Muscle layer of colon (tissue), 2 donors: ENCODE results near the gene C1orf174.

Experiments used
- H3K27ac ChIP-seq: one replicate; pipeline ENCODE4 v1.7.0; 2013; ENCODE audit warnings: low read depth, mild to moderate bottlenecking, low read length, moderate library complexity
- H3K27me3 ChIP-seq, 2 donors: one replicate each; pipeline ENCODE4 v1.7.0; 2013; ENCODE audit warnings: low read length in 2 of 2, mild to moderate bottlenecking in 2 of 2; ENCODE audit not compliant: insufficient read depth in 2 of 2, control insufficient read depth in 1 of 2
- H3K36me3 ChIP-seq: one replicate; pipeline ENCODE4 v1.7.0; 2013; ENCODE audit warnings: mild to moderate bottlenecking, low read length; ENCODE audit not compliant: insufficient read depth
- H3K4me1 ChIP-seq: one replicate; pipeline ENCODE4 v1.7.0; 2013; ENCODE audit warnings: mild to moderate bottlenecking, low read length; ENCODE audit not compliant: insufficient read depth
- H3K4me3 ChIP-seq, 2 donors: one replicate each; pipeline ENCODE4 v1.7.0; 2013; ENCODE audit warnings: low read length in 2 of 2, low read depth in 1 of 2, mild to moderate bottlenecking in 1 of 2, moderate library complexity in 1 of 2
- H3K9ac ChIP-seq: one replicate; pipeline ENCODE4 v1.7.0; 2013; ENCODE audit warnings: low read length
- H3K9me3 ChIP-seq: one replicate; pipeline ENCODE4 v1.7.0; 2013; ENCODE audit warnings: mild to moderate bottlenecking, low read length
- donor health status: abdominal sarcoma.
- donor health status: Adenocarcinoma of cecum.

The C1orf174 gene

GRCh38 chr1:3914331-3914851 is 14.3 kb upstream of the C1orf174 start:
- Histone ChIP-seq H3K4me3 (no peak overlapping the region), H3K9ac (no peak overlapping the region), H3K4me1 (no peaks in the 10 kb centered on the region), H3K27me3 (peaks cover 0 to 20% of the 10 kb centered on the region in 2 donors), H3K36me3 (no peaks in the 10 kb centered on the region), H3K9me3 (no peaks in the 10 kb centered on the region), H3K27ac (no peak overlapping the region)

- Histone ChIP-seq H3K27ac (no peak overlapping the region), H3K4me1 (no peaks in the 10 kb centered on the region), H3K36me3 (no peaks in the 10 kb centered on the region), H3K9me3 (no peaks in the 10 kb centered on the region), H3K4me3 (no peak overlapping the region), H3K27me3 (peaks cover 0 to 20% of the 10 kb centered on the region in 2 donors), H3K9ac (no peak overlapping the region)
Measured at GRCh38 chr1:3912809-3913685, 13.0 kb upstream of the C1orf174 start.

GRCh38 chr1:3911981-3912808 is 12.1 kb upstream of the C1orf174 start:
- H3K27me3 ChIP-seq: peaks cover 0 to 20% of the 10 kb centered on the region in 2 donors
- H3K9me3 ChIP-seq: no peaks in the 10 kb centered on the region
- H3K4me1 ChIP-seq: no peaks in the 10 kb centered on the region
- H3K27ac ChIP-seq: no peak overlapping the region
- H3K9ac ChIP-seq: no peak overlapping the region
- no peak overlapping the region for H3K4me3 ChIP-seq
- no peaks in the 10 kb centered on the region for H3K36me3 ChIP-seq

- Histone ChIP-seq H3K36me3 (no peaks in the 10 kb centered on the region), H3K27ac (no peak overlapping the region), H3K27me3 (peaks cover 0 to 20% of the 10 kb centered on the region in 2 donors), H3K4me1 (no peaks in the 10 kb centered on the region), H3K9ac (no peak overlapping the region), H3K4me3 (no peak overlapping the region), H3K9me3 (no peaks in the 10 kb centered on the region)
Measured at GRCh38 chr1:3910857-3911845, 11.1 kb upstream of the C1orf174 start.

GRCh38 chr1:3910049-3910731 is 10.1 kb upstream of the C1orf174 start:
- H3K9me3 ChIP-seq: no peaks in the 10 kb centered on the region
- no peaks in the 10 kb centered on the region for H3K4me1 ChIP-seq
- no peak overlapping the region for H3K27ac ChIP-seq
- H3K27me3 ChIP-seq: peaks cover 0 to 14% of the 10 kb centered on the region in 2 donors
- no peak overlapping the region for H3K4me3 ChIP-seq
- no peak overlapping the region for H3K9ac ChIP-seq
- H3K36me3 ChIP-seq: no peaks in the 10 kb centered on the region

- Histone ChIP-seq H3K4me1 (no peaks in the 10 kb centered on the region), H3K9ac (no peak overlapping the region), H3K9me3 (no peaks in the 10 kb centered on the region), H3K27me3 (peaks cover 0 to 12% of the 10 kb centered on the region in 2 donors), H3K4me3 (no peak overlapping the region), H3K36me3 (no peaks in the 10 kb centered on the region), H3K27ac (no peak overlapping the region)
Measured at GRCh38 chr1:3909615-3910014, 9.5 kb upstream of the C1orf174 start.

- Histone ChIP-seq H3K27me3 (peaks cover 0 to 12% of the 10 kb centered on the region in 2 donors), H3K9ac (no peak overlapping the region), H3K27ac (no peak overlapping the region), H3K9me3 (no peaks in the 10 kb centered on the region), H3K4me3 (no peak overlapping the region), H3K36me3 (no peaks in the 10 kb centered on the region), H3K4me1 (no peaks in the 10 kb centered on the region)
Measured at GRCh38 chr1:3908886-3909517, 8.9 kb upstream of the C1orf174 start.

GRCh38 chr1:3907621-3908165 is 7.6 kb upstream of the C1orf174 start:
- H3K27me3 ChIP-seq: peaks cover 0 to 17% of the 10 kb centered on the region in 2 donors
- no peak overlapping the region for H3K4me3 ChIP-seq
- H3K9ac ChIP-seq: no peak overlapping the region
- H3K9me3 ChIP-seq: no peaks in the 10 kb centered on the region
- no peak overlapping the region for H3K27ac ChIP-seq
- no peaks in the 10 kb centered on the region for H3K36me3 ChIP-seq
- H3K4me1 ChIP-seq: no peaks in the 10 kb centered on the region

GRCh38 chr1:3907031-3907534 is 7.0 kb upstream of the C1orf174 start:
- no peak overlapping the region for H3K4me3 ChIP-seq
- no peaks in the 10 kb centered on the region for H3K4me1 ChIP-seq

GRCh38 chr1:3906672-3907020 is 6.6 kb upstream of the C1orf174 start:
- no peak overlapping the region for H3K9ac ChIP-seq
- no peak overlapping the region for H3K27ac ChIP-seq
- no peak overlapping the region for H3K4me3 ChIP-seq
- H3K9me3 ChIP-seq: no peaks in the 10 kb centered on the region
- peaks cover 0 to 17% of the 10 kb centered on the region in 2 donors for H3K27me3 ChIP-seq
- H3K4me1 ChIP-seq: no peaks in the 10 kb centered on the region
- no peaks in the 10 kb centered on the region for H3K36me3 ChIP-seq

More at GRCh38 chr1:3907031-3907534, 7.0 kb upstream of the C1orf174 start:
- Histone ChIP-seq H3K27ac (no peak overlapping the region), H3K9ac (no peak overlapping the region), H3K27me3 (peaks cover 0 to 17% of the 10 kb centered on the region in 2 donors), H3K9me3 (no peaks in the 10 kb centered on the region), H3K36me3 (no peaks in the 10 kb centered on the region)
